Panc1 (cell line): ENCODE data around the gene C4orf50. TPM values are rescaled to one million over a fixed set of nuclear protein-coding genes. Genes with fewer than 3 reads are reported as not detected.

Experiments used
- ATAC-seq: fragments of 200-7000 bp; cut with Tn5 transposase; 2 replicates; pipeline ENCODE4 v1.9.1; 2020; ENCODE audit warnings: mild to moderate bottlenecking, moderate library complexity
- BruUV-seq: library from RNA; stranded (reverse); fragments of 400-500 nt; replicated peaks from 2 replicates; lab custom pipeline; 2021; lab: Mats Ljungman, UMichigan
- CTCF ChIA-PET: fragments of 300-600 bp; sonication (Branson Sonifier 250); formaldehyde crosslinking; loops from one replicate; lab custom pipeline; 2022; ENCODE audit warnings: antibody characterized with exemption; lab: Charles Lee
- POLR2A ChIA-PET: fragments of 300-600 bp; sonication (Branson Sonifier 250); formaldehyde crosslinking; loops from one replicate; lab custom pipeline; 2022; ENCODE audit warnings: antibody characterized with exemption; lab: Charles Lee
- DNase-seq: peaks from one replicate; pipeline ENCODE4 v3.0.0-alpha.2; 2010; ENCODE audit warnings: low read depth, low spot score
- H3K27ac ChIP-seq: 2 replicates; pipeline ENCODE4 v1.5.1; 2011; ENCODE audit warnings: mild to moderate bottlenecking, low read length, inconsistent platforms
- H3K27me3 ChIP-seq: fragments of 200-500 bp; sonication (Bioruptor generic); 2 replicates; pipeline ENCODE4 v1.6.0; 2014; ENCODE audit warnings: low read length, inconsistent platforms; ENCODE audit not compliant: control insufficient read depth, insufficient read depth
- H3K36me3 ChIP-seq: fragments of 200-500 bp; sonication (Bioruptor generic); 2 replicates; pipeline ENCODE4 v1.5.1; 2014; ENCODE audit warnings: inconsistent platforms, mild to moderate bottlenecking, low read length, moderate library complexity; ENCODE audit not compliant: control insufficient read depth, insufficient read depth
- H3K4me1 ChIP-seq: 2 replicates; pipeline ENCODE4 v1.5.1; 2011; ENCODE audit warnings: inconsistent platforms, mild to moderate bottlenecking, low read length, moderate library complexity; ENCODE audit not compliant: control insufficient read depth, insufficient read depth
- H3K4me3 ChIP-seq, 2 experiments: 2 replicates each; pipeline ENCODE4 v1.5.1; 2011 to 2012; ENCODE audit warnings: low read depth in 2 of 2, low read length in 2 of 2, mild to moderate bottlenecking in 2 of 2, inconsistent platforms in 1 of 2, moderate library complexity in 1 of 2
- H3K9me3 ChIP-seq: fragments of 200-500 bp; sonication (Bioruptor generic); 2 replicates; pipeline ENCODE4 v1.5.1; 2014; ENCODE audit warnings: low read depth, mild to moderate bottlenecking, inconsistent platforms, low read length, moderate library complexity; ENCODE audit not compliant: control insufficient read depth, insufficient read depth
- CTCF ChIP-seq: fragments of 450-650 bp; IDR thresholded peaks from 2 replicates; pipeline ENCODE4 v1.5.1; 2017; ENCODE audit warnings: mild to moderate bottlenecking
- POLR2AphosphoS5 ChIP-seq: IDR thresholded peaks from 2 replicates; pipeline ENCODE4 v1.6.1; 2012; ENCODE audit warnings: mild to moderate bottlenecking, low read depth, low read length, moderate library complexity
- REST ChIP-seq, 2 experiments: IDR thresholded peaks; 2 replicates each; pipeline ENCODE4 v1.6.1; 2011 to 2012; ENCODE audit warnings: low read depth in 2 of 2, control low read depth in 1 of 2, low read length in 1 of 2, mild to moderate bottlenecking in 1 of 2, moderate library complexity in 1 of 2; ENCODE audit not compliant: insufficient read depth in 1 of 2
- SIN3A ChIP-seq: IDR thresholded peaks from 2 replicates; pipeline ENCODE4 v1.6.1; 2012; ENCODE audit warnings: low read depth, mild to moderate bottlenecking, low read length, moderate library complexity, borderline replicate concordance; ENCODE audit not compliant: insufficient read depth
- TCF7L2 ChIP-seq: IDR thresholded peaks from 2 replicates; pipeline ENCODE4 v1.6.1; 2011; ENCODE audit warnings: mild to moderate bottlenecking, low read depth, low read length, inconsistent platforms
- in situ Hi-C: cut with HindIII; loops from 2 replicates; pipeline ENCODE4 v1.10.0; 2016; ENCODE audit warnings: low sequenced_read_pairs, low pct_unique_long_range_greater_than_20kb
- intact Hi-C: fragments of 100-400 bp; cut with micrococcal nuclease; formaldehyde crosslinking; loops from one replicate; pipeline ENCODE4 v1.10.0; 2022; ENCODE audit not compliant: unreplicated experiment
- total RNA-seq: library from RNA; stranded (reverse); gene quantifications from one replicate; pipeline ENCODE4 v1.2.1, GENCODE V29; 2021; ENCODE audit not compliant: unreplicated experiment

C4orf50 gene
- total RNA-seq, 1 experiment from 2014 or later = under 0.01 TPM

GRCh38 chr4:5865896-5866599, 152.2 kb downstream of the C4orf50 start:
- peaks cover 3% of the 10 kb centered on the region; the same call in 1 of the 2 replicates for H3K27me3 ChIP-seq
- no peaks in the 10 kb centered on the region for H3K36me3 ChIP-seq
- ChIA-PET POLR2A (no interaction called here), CTCF (no interaction called here)
- in situ Hi-C loops = no loop called here
- no peak overlapping the region for H3K27ac ChIP-seq
- H3K4me3 ChIP-seq = no peak overlapping the region
- BruUV-seq = no TSS peak
- no peak for ATAC-seq
- TF ChIP-seq POLR2AphosphoS5 (no peak), CTCF (no peak), TCF7L2 (no peak), SIN3A (no peak), REST (IDR thresholded peaks at IDR 0.05; ENCODE audit: insufficient read depth in 1 of 2, low read depth in 2 of 2, low read length in 1 of 2) (no peak)
- H3K9me3 ChIP-seq = no peaks in the 10 kb centered on the region
- no peak for DNase-seq
- intact Hi-C loops = no loop called here
- H3K4me1 ChIP-seq = no peaks in the 10 kb centered on the region

- TF ChIP-seq CTCF (no peak), SIN3A (no peak), REST (IDR thresholded peaks at IDR 0.05; ENCODE audit: insufficient read depth in 1 of 2, low read depth in 2 of 2, low read length in 1 of 2) (no peak), POLR2AphosphoS5 (no peak), TCF7L2 (no peak)
- Histone ChIP-seq H3K4me1 (no peaks in the 10 kb centered on the region), H3K36me3 (no peaks in the 10 kb centered on the region), H3K4me3 (no peak overlapping the region), H3K9me3 (no peaks in the 10 kb centered on the region), H3K27me3 (peaks cover 3% of the 10 kb centered on the region; the same call in 1 of the 2 replicates), H3K27ac (no peak overlapping the region)
- ChIA-PET CTCF (no interaction called here), POLR2A (no interaction called here)
- in situ Hi-C loops = no loop called here
- intact Hi-C loops = no loop called here
- peak; percentile 68 for DNase-seq
- ATAC-seq = peak; percentile 79
- BruUV-seq = no TSS peak
Measured at GRCh38 chr4:5863461-5864113, 154.6 kb downstream of the C4orf50 start.
